Sigmoid colon (tissue), 4 donors: ENCODE results near the gene IGBP1.

Experiments used
- EP300 ChIP-seq, 4 donors: sonication (generic); formaldehyde crosslinking; IDR thresholded peaks; one replicate each; pipeline ENCODE4 v1.6.1; 2017; ENCODE audit warnings: antibody characterized with exemption in 4 of 4
- POLR2AphosphoS5 ChIP-seq, 4 donors: sonication (generic); formaldehyde crosslinking; IDR thresholded peaks; one replicate each; pipeline ENCODE4 v1.6.1; 2017; ENCODE audit warnings: antibody characterized with exemption in 4 of 4
- TF ChIP-seq, protein P1 (sequence below), 4 experiments: fragments of 450-650 bp in 3 of 4; fragments of 200-600 bp in 1 of 4; IDR thresholded peaks; one replicate each; pipeline ENCODE4 v1.5.1; 2016 to 2019; ENCODE audit warnings: antibody characterized with exemption in 4 of 4, mild to moderate bottlenecking in 3 of 4, moderate library complexity in 2 of 4

DNA sequence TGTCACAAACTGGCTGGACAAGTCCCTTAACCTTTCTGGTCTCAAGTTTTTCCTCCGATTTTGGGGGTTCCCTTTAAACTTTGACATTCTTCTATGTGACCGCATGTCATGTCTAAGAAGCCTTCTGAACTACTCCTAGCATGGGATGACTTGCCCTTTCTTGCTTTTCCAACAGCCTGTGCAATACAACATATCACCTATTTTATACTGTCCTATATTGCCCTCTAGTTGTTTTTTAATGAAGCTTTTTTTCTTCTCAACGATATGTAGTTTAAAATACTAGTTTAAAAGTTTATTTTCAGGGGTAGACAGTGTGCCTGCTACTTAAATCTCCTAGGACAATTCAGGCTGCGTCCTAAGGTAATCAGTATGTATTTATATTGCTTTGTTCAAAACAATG is 1.0 kb upstream of the IGBP1 start:
- TF ChIP-seq POLR2AphosphoS5 (IDR thresholded peaks at IDR 0.05) (no peak), EP300 (IDR thresholded peaks at IDR 0.05) (no peak)
- TF ChIP-seq, protein P1, sequence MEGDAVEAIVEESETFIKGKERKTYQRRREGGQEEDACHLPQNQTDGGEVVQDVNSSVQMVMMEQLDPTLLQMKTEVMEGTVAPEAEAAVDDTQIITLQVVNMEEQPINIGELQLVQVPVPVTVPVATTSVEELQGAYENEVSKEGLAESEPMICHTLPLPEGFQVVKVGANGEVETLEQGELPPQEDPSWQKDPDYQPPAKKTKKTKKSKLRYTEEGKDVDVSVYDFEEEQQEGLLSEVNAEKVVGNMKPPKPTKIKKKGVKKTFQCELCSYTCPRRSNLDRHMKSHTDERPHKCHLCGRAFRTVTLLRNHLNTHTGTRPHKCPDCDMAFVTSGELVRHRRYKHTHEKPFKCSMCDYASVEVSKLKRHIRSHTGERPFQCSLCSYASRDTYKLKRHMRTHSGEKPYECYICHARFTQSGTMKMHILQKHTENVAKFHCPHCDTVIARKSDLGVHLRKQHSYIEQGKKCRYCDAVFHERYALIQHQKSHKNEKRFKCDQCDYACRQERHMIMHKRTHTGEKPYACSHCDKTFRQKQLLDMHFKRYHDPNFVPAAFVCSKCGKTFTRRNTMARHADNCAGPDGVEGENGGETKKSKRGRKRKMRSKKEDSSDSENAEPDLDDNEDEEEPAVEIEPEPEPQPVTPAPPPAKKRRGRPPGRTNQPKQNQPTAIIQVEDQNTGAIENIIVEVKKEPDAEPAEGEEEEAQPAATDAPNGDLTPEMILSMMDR (IDR thresholded peaks at IDR 0.05), result no peak
